ENCODE measurements around the gene DEXI. TPM values are rescaled to one million over a fixed set of nuclear protein-coding genes. Genes with fewer than 3 reads are reported as not detected.

DEXI gene
- total and polyA plus RNA-seq, 2 donors (not counting 1 experiment from before 2014, with no cell fraction given), result 38.8 to 49.9 TPM

DNA sequence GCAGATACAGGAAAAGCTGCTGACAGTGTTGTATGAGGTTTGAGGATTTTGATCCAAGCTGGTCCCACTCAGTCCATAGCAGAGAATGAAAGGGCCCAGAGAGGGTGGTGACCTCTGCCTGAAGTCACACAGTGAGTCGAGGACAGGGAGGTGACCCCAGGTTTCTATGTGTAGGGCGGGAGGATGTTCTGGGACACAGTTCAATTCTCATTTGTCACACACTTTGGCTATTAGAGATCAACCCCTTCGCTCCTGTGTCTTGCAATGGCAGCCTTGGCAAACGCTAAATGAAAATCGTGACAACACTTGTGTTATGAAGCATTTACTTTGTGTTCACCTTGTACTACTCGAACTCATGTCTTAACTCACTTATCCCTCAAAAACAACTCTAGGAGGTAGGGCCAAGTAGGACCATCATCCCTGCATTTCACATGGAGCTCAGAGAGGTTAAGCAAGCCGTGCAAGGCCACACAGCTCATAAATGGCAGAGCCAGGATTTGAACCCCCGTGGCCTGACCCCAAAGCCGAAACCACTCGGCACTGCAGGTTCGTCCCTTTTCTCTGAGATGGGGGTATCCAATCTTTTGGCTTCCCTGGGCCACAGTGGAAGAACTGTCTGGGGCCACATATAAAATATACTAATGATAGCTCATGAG, 10.2 kb downstream of the DEXI start:
- H3K36me3 ChIP-seq (ENCODE audit: control insufficient read depth, insufficient read depth, low read length), result peaks cover 6% of the 10 kb centered on the region
- peaks cover 8% of the 10 kb centered on the region for H3K79me2 ChIP-seq (ENCODE audit: control insufficient read depth, insufficient read depth, low read length)
- no peak overlapping the region for H3K4me3 ChIP-seq (replicated peaks in 1 of 4; ENCODE audit: control extremely low read depth in 1 of 4, insufficient read depth in 1 of 4, low read depth in 3 of 4, low read length in 4 of 4)
- no peak overlapping the region for H3K27ac ChIP-seq (ENCODE audit: insufficient read depth, low read length)
- H3K9me3 ChIP-seq (ENCODE audit: control insufficient read depth, insufficient read depth, low read depth, low read length), result no peaks in the 10 kb centered on the region
- TF ChIP-seq, protein P1, sequence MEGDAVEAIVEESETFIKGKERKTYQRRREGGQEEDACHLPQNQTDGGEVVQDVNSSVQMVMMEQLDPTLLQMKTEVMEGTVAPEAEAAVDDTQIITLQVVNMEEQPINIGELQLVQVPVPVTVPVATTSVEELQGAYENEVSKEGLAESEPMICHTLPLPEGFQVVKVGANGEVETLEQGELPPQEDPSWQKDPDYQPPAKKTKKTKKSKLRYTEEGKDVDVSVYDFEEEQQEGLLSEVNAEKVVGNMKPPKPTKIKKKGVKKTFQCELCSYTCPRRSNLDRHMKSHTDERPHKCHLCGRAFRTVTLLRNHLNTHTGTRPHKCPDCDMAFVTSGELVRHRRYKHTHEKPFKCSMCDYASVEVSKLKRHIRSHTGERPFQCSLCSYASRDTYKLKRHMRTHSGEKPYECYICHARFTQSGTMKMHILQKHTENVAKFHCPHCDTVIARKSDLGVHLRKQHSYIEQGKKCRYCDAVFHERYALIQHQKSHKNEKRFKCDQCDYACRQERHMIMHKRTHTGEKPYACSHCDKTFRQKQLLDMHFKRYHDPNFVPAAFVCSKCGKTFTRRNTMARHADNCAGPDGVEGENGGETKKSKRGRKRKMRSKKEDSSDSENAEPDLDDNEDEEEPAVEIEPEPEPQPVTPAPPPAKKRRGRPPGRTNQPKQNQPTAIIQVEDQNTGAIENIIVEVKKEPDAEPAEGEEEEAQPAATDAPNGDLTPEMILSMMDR (conservative IDR thresholded peaks at IDR 0.05 in 1 of 2, IDR thresholded peaks at IDR 0.05 in 1 of 2; ENCODE audit: low read depth in 1 of 2, low read length in 2 of 2), result no peak
- no peak for TF ChIP-seq EZH2 (IDR thresholded peaks at IDR 0.05; ENCODE audit: low read length, missing control alignments)
- no peaks in the 10 kb centered on the region for H3K27me3 ChIP-seq (ENCODE audit: control insufficient read depth, insufficient read depth, low read length)
- H3K9ac ChIP-seq (ENCODE audit: insufficient read depth, low read length), result no peak overlapping the region
- no peak for DNase-seq (ENCODE audit: low read depth in 2 of 2)
- no peak overlapping the region for H3K4me2 ChIP-seq (ENCODE audit: extremely low read depth, insufficient read depth, low read length)
- no peaks in the 10 kb centered on the region for H3K4me1 ChIP-seq (ENCODE audit: control insufficient read depth, extremely low read depth, insufficient read depth, low read length)
- no peak overlapping the region for H2AFZ ChIP-seq (ENCODE audit: low read length)
- no peaks in the 10 kb centered on the region for H4K20me1 ChIP-seq (ENCODE audit: control insufficient read depth, extremely low read depth, insufficient read depth, low read length)

- Histone ChIP-seq H4K20me1 (ENCODE audit: control insufficient read depth, extremely low read depth, insufficient read depth, low read length) (no peaks in the 10 kb centered on the region), H3K79me2 (ENCODE audit: control insufficient read depth, insufficient read depth, low read length) (peaks cover 8% of the 10 kb centered on the region), H3K4me2 (ENCODE audit: extremely low read depth, insufficient read depth, low read length) (no peak overlapping the region), H3K9ac (ENCODE audit: insufficient read depth, low read length) (no peak overlapping the region), H3K27me3 (ENCODE audit: control insufficient read depth, insufficient read depth, low read length) (no peaks in the 10 kb centered on the region), H2AFZ (ENCODE audit: low read length) (no peak overlapping the region), H3K4me1 (ENCODE audit: control insufficient read depth, extremely low read depth, insufficient read depth, low read length) (no peaks in the 10 kb centered on the region), H3K36me3 (ENCODE audit: control insufficient read depth, insufficient read depth, low read length) (peaks cover 8% of the 10 kb centered on the region), H3K4me3 (replicated peaks in 1 of 4; ENCODE audit: control extremely low read depth in 1 of 4, insufficient read depth in 1 of 4, low read depth in 3 of 4, low read length in 4 of 4) (no peak overlapping the region), H3K9me3 (ENCODE audit: control insufficient read depth, insufficient read depth, low read depth, low read length) (no peaks in the 10 kb centered on the region), H3K27ac (ENCODE audit: insufficient read depth, low read length) (no peak overlapping the region)
- TF ChIP-seq, protein P1 (conservative IDR thresholded peaks at IDR 0.05 in 1 of 2, IDR thresholded peaks at IDR 0.05 in 1 of 2; ENCODE audit: low read depth in 1 of 2, low read length in 2 of 2), result no peak
- TF ChIP-seq EZH2 (IDR thresholded peaks at IDR 0.05; ENCODE audit: low read length, missing control alignments), result no peak
- DNase-seq (ENCODE audit: low read depth in 2 of 2), result no peak
These were observed 11.1 kb downstream of the DEXI start for GRCh38 chr16:10931134-10931533.

DNA sequence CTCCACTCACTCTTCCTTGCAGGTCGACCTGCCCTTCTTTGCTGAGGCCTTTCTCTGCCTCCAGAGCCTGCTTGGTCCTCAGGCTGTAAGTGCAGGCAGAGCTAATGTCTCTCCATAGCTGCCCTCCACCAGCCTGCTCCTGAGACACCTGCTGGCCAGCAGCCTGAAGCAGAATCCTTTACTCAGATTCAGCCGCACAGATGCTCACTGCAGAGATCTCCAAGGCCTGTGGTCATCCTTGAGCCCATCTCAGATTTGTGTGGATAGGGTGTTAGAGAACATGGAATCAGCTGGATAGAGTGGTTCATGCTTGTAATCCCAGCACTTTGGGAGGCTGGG, 11.5 kb downstream of the DEXI start:
- Histone ChIP-seq H3K9ac (ENCODE audit: insufficient read depth, low read length) (no peak overlapping the region), H4K20me1 (ENCODE audit: control insufficient read depth, extremely low read depth, insufficient read depth, low read length) (no peaks in the 10 kb centered on the region)

More for the DNA sequence above, 11.5 kb downstream of the DEXI start:
- no peak overlapping the region for H2AFZ ChIP-seq (ENCODE audit: low read length)
- peaks cover 8% of the 10 kb centered on the region for H3K79me2 ChIP-seq (ENCODE audit: control insufficient read depth, insufficient read depth, low read length)
- TF ChIP-seq, protein P1 (conservative IDR thresholded peaks at IDR 0.05 in 1 of 2, IDR thresholded peaks at IDR 0.05 in 1 of 2; ENCODE audit: low read depth in 1 of 2, low read length in 2 of 2), result no peak
- no peak for TF ChIP-seq EZH2 (IDR thresholded peaks at IDR 0.05; ENCODE audit: low read length, missing control alignments)
- H3K27me3 ChIP-seq (ENCODE audit: control insufficient read depth, insufficient read depth, low read length), result no peaks in the 10 kb centered on the region
- H3K27ac ChIP-seq (ENCODE audit: insufficient read depth, low read length), result no peak overlapping the region
- DNase-seq (ENCODE audit: low read depth in 2 of 2), result no peak
- no peak overlapping the region for H3K4me3 ChIP-seq (replicated peaks in 1 of 4; ENCODE audit: control extremely low read depth in 1 of 4, insufficient read depth in 1 of 4, low read depth in 3 of 4, low read length in 4 of 4)
- no peaks in the 10 kb centered on the region for H3K4me1 ChIP-seq (ENCODE audit: control insufficient read depth, extremely low read depth, insufficient read depth, low read length)
- H3K4me2 ChIP-seq (ENCODE audit: extremely low read depth, insufficient read depth, low read length), result no peak overlapping the region
- peaks cover 8% of the 10 kb centered on the region for H3K36me3 ChIP-seq (ENCODE audit: control insufficient read depth, insufficient read depth, low read length)
- no peaks in the 10 kb centered on the region for H3K9me3 ChIP-seq (ENCODE audit: control insufficient read depth, insufficient read depth, low read depth, low read length)
